GM18505 (cell line): ENCODE measurements around the gene ABRACL.

Experiments used
- ATAC-seq: cut with Tn5 transposase; IDR thresholded peaks from one replicate; pipeline ENCODE4 v1.9.1; 2021; ENCODE audit not compliant: unreplicated experiment
- POLR2A ChIP-seq: IDR thresholded peaks from 4 replicates; pipeline ENCODE4 v1.6.1; 2011; ENCODE audit warnings: borderline replicate concordance; ENCODE audit not compliant: insufficient read depth, insufficient read length; ENCODE audit errors: extremely low read depth

Gene ABRACL

GRCh38 chr6:139055709-139056108 lies 27.2 kb downstream of the ABRACL start:
- no peak for ATAC-seq
- no peak for TF ChIP-seq POLR2A

- TF ChIP-seq POLR2A: no peak
- ATAC-seq: no peak
Measured at GRCh38 chr6:139058029-139058428, 29.5 kb downstream of the ABRACL start.

DNA sequence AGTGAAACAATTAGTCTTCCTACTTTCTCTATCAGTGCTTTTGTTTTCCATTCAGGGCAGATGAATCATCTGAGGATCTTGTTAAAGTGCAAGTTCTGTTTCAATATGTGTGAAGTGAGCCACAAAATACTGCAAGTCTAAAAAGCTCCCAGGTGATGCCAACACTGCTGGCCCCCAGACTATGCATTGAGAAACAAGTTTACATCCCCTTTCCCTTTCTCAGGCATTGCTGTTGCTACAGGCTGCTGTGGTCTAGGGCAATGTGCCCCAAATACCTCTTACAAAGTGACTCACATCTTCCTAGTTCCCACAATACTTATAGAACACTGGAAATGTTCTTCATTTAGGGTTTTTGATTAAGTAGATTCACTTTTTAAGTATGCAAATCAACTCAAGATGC lies 31.8 kb downstream of the ABRACL start:
- no peak for ATAC-seq
- TF ChIP-seq POLR2A: no peak

DNA sequence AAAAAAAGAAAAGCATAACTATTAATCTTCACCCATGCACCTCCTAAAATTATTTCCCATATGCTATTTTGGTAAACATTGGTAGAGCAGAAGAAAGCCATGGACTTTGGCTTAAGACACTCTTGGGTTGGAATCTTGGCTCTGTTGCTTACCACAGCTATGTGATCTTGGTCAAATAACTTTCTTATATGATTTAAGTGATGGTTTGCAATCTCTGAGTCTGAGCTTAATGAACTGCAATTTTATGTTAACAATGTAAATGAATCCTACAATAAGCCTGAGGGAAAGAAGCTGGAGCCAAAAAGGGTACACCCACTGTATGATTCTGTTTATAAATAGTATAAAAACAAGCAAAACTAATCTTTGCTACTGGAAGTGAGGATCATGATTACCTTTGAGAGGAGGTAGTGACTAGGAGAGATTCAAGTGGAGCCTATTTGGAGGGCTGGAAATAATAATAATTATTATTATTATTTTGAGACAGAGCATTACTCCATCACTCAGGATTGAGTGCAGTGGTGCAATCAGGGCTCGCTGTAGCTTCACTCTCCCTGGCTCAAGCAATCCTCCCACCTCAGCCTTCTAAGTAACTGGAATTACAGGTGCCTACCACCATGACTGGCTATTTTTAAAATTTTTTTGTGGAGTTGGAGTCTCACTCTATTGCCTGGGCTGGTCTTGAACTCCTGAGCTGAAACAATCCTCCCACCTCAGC lies 34.5 kb downstream of the ABRACL start:
- no peak for ATAC-seq

GRCh38 chr6:139064981-139065665 lies 36.6 kb downstream of the ABRACL start:
- TF ChIP-seq POLR2A: no peak

More for the DNA sequence above, 34.5 kb downstream of the ABRACL start:
- no peak for TF ChIP-seq POLR2A

GRCh38 chr6:139066080-139066479 lies 37.5 kb downstream of the ABRACL start:
- no peak for ATAC-seq
- TF ChIP-seq POLR2A: no peak

More at GRCh38 chr6:139064981-139065665, 36.6 kb downstream of the ABRACL start:
- ATAC-seq: no peak

DNA sequence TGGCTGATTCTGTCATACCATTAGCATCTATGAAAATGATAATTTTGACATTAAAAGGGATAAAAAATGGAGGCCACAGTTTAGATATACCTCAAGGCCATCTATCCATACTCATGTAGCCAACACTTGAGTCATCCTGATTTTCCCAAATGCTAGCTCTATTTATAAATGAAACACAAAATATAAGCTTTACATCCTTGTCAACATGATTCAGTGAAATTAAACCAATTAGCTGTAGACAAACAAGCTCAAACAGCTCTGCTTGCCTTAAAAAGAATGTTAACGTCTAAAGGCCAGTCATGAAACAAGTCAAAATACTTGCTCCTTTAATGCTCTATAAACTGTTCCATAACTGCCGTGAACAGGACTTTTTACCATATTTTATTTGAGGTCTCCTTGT lies 40.3 kb downstream of the ABRACL start:
- no peak for TF ChIP-seq POLR2A
- no peak for ATAC-seq

DNA sequence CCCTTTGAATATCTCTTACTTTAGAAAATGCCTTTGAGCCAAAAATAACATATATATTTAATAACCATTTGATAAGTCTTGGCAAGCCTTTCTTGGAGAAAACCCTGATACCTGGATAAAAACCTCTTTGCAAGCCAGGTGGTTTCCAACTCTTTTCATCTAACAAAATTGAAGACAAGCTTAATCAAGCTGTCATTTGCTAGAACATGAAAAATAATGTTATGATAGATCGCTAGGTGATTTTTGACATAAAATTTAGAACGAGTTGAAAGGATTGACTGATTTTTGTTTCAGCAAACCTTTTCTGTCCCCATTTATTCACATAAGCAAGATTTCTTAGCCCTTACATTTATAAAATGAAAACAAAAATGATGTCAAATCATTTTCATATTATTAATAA lies 44.6 kb downstream of the ABRACL start:
- no peak for ATAC-seq
- TF ChIP-seq POLR2A: no peak

DNA sequence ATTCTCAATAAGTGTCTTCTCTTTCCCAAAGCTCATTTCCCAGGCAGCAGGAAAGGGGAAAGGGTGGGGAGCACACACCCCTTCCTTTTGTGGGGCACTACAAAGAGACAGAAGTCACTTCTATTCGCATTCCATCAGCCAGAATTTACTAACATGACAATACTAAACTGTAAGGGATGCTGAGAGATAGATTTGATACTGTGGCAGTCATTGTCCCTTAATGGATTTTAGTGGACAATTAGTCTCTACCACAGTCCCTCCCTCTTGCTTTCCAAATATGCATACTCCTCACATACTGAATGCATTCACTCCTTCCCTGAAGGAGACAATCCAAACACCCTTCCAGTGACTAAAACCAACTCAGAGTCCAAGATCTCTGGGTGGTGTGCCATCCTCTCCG lies 50.5 kb downstream of the ABRACL start:
- no peak for TF ChIP-seq POLR2A
- no peak for ATAC-seq

GRCh38 chr6:139080255-139080920 lies 51.8 kb downstream of the ABRACL start:
- no peak for TF ChIP-seq POLR2A
- ATAC-seq: no peak

DNA sequence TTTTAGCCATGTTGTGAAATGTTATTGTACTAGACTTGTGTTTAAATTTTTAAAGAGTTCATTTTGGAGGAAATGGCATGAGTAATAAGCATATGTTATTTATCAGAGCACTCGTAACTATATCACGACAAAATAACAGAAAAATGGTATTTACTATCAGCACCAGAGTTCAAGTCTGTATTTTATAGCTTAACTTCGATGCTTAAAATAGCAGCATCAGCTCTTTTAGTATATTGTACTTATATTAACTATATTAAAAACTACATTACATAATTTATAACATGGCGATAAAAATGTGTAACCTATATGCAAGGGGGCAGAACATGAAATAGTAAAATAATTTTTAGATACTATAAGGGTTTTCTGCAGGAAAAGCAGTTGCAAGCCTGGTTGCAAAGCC lies 52.9 kb downstream of the ABRACL start:
- ATAC-seq: no peak
- no peak for TF ChIP-seq POLR2A

GRCh38 chr6:139082370-139082769 lies 53.8 kb downstream of the ABRACL start:
- no peak for ATAC-seq
- TF ChIP-seq POLR2A: no peak

DNA sequence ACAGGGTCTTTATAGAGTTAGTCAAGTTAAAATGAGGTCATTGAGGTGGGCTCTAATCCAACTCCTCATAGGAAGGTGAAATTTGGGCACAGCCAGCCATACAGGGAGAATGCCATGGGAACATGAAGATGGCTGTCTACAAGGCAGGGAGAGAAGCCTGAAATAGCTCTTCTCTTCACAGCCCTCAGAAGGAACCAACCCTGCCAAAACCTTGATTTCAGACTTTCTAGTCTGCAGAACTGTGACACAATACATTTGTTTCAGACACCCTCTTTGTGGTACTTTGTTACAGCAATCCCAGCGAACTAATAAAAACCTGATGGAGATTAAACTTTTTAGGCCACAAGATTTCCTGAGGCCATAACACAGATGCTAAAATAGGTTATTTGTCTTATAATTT lies 63.3 kb downstream of the ABRACL start:
- TF ChIP-seq POLR2A: no peak
- no peak for ATAC-seq
